HG02759 (cell line): ENCODE measurements around the gene RACGAP1.

Experiments
- ATAC-seq: cut with Tn5 transposase; IDR thresholded peaks from one replicate; pipeline ENCODE4 v1.9.1; 2021; ENCODE audit warnings: mild to moderate bottlenecking, moderate library complexity; ENCODE audit not compliant: unreplicated experiment

Gene RACGAP1, protein sequence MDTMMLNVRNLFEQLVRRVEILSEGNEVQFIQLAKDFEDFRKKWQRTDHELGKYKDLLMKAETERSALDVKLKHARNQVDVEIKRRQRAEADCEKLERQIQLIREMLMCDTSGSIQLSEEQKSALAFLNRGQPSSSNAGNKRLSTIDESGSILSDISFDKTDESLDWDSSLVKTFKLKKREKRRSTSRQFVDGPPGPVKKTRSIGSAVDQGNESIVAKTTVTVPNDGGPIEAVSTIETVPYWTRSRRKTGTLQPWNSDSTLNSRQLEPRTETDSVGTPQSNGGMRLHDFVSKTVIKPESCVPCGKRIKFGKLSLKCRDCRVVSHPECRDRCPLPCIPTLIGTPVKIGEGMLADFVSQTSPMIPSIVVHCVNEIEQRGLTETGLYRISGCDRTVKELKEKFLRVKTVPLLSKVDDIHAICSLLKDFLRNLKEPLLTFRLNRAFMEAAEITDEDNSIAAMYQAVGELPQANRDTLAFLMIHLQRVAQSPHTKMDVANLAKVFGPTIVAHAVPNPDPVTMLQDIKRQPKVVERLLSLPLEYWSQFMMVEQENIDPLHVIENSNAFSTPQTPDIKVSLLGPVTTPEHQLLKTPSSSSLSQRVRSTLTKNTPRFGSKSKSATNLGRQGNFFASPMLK

DNA sequence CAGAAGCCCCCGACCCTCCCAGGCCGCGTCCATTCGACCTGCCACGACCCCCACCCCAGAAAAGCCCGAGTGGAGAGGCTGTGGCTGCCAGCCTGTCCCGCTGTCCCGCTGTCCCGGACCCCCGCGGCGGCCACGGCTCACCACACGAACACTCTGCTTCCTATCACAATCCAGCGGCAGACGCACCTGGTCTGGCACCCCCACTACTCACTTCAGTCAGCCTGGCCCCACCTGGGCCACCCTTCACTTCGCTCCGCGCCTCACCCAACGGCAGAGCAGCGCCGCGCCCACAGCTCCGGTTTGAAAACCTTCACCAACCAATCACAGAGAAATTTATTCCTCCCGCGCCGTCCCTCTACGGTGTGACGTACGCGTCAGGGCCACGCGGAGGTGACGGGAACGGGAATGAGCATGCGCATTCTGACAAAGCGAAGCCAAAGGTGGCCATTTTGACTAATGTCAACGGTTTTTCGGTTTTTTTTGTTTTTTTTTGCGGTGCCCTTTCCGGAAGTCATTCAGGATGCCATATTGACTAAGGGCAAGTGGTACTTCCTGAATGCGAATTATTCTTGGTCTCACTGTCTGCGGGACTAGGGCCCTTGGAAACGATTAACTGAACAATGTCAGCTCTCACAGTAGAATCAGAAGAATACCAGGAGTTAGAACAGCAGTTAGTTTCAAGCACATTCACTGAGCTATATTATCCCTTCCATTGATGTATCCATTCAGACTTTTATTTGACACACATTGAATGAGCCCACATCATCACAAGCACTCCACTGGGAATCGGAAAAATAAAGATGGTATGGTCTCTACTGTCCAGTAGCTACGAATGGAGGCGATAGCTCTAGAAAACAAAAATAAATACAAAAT is at the start of gene RACGAP1:
TSS of gene RACGAP1 (minus strand) at position 308 of the 873 bp plus-strand sequence. CDS start 8,779 bp downstream, outside the sequence.
- ATAC-seq = peak; percentile 98

DNA sequence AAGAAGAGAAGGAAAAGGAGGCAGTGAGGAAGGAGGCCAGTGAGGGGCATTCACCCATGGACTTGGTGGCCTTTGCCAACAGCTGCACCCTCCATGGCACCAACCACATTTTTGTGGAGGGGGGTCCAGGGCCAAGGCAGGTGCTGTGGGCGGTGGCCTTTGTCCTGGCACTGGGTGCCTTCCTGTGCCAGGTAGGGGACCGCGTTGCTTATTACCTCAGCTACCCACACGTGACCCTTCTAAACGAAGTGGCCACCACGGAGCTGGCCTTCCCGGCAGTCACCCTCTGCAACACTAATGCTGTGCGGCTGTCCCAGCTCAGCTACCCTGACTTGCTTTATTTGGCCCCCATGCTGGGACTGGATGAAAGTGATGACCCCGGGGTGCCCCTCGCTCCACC is 48.4 kb upstream of the RACGAP1 start:
- ATAC-seq = no peak

DNA sequence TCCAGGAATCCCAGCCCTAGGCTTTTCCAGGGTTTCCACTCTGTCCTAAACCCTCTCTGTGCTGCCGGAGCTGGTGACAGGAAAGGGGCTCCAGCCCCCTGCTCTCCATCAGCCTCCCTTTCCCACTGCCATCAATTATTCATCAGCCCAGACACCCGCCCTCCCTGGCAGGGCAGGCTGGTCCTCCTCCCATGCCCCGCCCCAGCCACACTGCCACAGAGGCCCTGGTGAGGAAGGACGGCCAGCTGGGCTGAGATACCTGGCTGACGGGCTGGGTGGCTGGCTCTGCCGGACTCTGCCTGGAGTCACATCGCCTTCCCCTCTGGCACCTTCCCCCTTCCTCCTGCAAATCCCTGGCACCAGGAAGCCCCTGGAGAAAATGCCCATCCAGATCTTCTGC is 47.9 kb upstream of the RACGAP1 start:
- no peak for ATAC-seq

DNA sequence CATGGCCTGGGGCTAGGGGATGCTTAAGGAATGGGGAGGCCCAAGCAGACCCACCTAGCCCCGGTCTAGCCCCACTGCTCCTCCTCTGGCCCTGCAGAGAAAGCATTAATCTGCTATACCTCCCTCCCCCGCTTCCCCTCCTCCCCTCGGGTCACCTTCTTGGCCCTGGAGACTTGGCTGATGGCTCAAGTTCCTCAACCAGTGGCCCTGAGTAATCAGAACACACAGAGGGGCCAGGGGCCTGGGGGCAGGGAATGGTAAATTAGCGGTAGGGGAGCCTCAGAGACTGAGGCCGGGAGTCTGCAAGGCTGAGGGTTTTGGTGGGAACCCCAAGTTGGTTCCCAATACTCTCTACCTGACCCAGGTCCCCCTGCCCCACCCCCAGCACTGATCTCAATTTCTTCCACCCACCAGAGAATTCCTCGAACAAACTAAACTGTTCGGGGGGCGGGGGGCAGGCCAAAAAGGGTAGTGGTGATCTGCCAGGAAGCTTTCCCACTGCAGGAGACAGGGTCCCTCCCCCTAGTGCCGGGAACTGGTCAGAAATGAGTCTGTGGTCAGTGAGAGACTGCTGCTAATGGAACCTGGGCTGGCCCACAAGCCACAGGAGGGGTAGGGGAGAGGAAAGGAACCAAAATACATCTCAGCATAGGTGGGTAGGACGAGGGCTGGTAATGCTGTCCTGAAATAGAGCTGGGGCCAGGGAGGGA is 47.1 kb upstream of the RACGAP1 start:
- ATAC-seq = no peak

DNA sequence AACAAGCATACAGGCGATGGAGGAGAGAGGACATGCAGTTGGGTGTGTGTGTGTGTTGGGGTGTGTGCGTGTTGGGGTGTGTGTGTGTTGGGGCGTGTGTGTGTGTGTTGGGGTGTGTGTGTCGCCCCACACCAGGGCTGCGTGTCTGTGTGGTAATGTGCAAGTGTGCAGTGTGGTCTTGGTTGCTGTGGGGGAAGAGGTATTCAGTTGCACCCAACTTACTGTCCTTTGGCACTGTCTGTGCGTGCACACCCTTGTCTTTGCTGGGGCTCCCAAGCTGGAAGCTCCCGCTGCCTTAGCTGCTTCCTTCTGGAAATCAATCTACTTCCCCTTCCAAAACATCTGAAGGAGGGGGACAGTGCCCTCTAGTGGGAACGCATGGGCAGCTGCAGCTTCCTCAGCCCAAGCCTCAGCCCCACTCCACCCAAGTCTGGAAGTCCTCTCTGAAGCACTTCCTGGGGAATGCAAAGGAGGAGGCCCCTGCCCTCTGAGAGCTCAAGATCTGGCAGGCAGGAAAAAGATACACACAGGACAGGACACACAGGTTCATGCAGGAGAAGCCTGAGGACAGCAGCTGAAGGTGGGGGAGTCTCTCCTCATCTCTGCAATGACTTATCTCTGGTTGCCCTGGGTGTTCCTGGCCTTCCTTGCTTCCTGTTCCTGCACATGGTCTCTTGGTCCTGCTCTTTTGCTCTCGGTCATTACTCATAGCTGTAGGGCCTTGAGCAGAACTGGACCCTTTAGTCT is 45.2 kb upstream of the RACGAP1 start:
- no peak for ATAC-seq

DNA sequence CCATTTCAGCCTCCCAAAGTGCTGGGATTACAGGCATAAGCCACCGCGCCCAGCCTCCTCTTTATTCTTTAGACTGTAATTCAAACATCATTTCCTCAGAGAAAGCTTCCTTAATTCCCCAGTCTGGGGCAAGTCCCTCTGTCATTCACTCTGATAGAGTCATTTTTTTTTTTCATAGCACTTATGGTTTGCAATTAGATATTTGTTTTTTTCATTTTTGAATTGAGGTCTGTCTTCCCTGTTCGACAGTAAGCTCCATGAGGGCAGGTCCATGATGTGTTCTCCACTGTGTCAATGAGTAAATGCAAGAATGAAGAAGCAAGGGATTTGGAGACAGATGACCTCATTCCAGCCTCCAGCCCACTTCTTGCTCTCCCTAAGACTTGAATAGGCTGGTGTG is 44.2 kb upstream of the RACGAP1 start:
- ATAC-seq = no peak

DNA sequence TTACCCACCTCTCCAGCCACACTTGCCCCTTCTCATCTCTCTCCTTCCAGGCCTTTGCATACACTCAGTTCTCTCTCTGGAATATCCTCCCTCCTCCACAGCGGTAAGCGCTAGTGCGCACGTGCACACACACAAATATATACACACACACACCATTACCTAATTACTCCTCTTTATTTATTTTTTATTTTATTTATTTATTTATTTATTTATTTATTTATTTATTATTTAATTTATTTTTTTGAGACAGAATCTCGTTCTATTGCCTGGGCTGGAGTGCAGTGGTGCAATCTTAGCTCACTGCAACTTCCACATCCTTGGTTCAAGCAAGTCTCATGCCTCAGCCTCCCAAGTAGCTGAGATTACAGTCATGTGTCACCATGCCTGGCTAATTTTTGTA is 43.8 kb upstream of the RACGAP1 start:
- ATAC-seq = no peak

DNA sequence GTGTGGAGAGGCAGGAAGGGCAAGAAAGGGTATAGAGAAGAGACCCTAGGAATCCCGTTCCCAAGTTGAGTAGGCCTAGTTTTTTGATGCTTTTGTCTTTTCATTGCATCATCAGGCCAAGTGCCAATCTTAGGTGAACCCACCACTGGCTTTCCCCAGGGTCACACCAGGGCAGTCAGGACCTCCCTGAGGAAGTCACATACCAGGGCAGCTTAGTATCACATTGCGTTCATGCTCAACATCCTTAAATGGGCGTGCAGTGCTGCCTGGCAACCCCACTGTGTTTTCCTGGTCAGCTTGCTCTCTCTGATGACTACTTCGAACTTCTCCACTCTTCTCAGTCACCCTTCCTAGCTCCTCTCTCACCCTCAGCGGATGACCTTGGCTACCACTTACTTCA is 41.1 kb upstream of the RACGAP1 start:
- no peak for ATAC-seq

DNA sequence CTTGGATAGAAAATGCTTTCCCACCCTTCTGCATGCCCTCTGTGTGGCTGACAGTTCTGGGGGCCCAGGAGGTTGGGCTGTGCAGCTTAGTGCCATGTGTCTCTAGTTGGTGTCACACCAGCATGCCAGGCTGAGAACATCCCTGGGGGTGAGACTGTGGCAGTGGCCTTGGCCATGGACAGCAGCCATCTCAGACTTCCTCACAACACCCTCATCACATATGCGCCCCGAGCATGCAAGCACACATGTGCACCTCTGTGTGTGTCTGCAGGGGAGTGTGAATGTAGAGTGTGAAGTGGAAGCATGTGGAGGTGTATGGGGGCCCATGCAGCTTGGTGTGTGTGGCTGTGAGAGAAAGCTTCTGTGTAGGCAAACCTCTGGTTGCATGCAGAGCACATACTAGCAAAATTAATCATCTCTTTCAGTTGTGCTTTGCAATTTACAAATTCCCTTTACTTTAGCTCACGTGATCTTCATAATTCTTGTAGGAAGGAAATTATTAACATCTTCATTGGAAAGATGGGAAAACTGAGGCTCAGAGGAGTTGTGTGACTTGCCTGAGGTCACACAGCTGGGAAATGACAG is 40.5 kb upstream of the RACGAP1 start:
- no peak for ATAC-seq

DNA sequence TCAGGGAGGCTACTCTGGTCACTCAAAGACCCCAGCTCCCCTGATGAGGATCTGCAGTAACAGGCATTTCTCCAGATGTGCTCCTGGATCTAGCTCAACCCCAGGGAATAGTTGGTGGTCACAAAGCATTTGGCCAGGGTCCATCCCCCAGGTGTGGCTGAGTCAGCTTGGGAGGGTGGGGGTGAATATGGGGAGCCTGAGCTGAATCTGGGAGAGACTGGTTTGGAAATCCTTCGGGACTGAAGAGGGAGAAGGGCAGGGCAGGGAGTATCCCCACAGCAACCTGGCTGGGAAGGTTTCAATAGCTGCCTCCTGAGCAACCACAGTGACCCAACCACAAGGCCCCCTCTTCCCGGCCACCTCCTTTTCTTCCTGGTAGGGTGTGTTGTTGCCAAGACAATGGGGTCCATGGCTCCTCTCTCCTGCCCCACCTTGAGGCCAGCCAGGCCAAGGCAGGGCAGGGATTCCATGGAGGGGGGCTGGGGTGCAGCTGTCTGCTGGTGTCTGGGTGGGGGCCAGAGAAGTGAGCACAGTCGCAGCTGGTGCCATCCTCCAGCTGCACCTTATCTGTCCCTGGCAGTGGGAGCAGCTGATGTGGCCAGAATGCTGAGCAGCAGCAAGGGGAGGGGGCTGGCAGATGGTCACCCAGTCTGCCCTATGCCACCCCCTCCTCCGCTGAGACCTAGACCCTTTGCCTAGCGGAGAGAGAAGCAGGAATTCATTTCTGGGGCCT is 37.6 kb upstream of the RACGAP1 start:
- no peak for ATAC-seq

DNA sequence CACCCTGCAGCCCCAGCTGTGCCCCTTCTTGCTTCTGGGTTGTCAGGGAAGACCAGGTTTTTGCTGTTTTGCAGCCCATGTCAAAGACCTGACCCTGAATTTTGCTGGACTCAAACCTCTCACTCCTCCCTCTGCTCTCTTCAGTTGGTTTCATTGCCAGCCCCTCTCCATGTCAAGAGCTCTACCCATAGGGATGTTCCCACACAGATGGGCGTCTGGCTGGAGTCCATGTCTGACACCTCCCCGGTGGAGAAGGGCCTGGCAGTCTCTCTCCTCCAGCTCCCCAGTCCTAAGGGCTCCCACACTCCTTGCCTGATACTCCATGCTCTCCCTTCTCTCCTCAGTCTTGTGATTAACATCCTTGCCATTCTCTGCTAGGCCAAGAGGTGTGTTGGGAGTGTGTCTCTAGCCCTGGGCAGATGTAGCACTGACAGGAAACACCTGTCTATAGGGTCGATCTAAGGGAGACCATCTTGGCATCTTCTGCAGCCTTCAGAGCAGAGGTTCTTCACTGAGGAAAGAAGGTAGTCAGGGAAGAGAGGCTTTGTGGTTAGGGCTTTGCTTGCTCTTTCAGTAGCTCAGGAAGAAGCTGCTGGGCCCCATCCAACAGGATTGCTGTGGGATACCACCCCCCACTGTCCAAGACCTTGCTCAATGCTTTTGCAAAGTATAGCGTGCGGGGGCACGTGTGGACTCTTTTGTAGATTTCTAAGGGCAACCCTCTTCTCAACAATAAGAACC is 36.8 kb upstream of the RACGAP1 start:
- no peak for ATAC-seq

DNA sequence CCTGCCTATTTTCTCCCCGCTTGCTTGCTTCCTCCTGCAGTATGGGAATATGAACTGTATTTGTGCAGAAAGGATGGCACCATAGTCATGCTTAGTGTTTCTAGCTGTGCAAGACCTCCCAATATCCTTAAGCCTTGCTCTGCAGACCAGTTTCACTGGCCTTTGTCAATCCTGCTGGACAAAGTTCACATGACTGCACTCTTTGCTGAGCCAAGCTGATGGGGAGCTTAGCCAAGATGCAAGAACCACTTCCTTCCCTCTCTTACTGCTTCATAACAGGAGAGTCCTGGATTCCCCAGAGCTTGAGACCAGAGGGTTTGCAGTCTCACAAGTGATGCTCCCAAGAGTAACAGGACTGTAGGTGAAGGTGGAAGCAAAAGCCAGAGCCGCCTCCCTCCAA is 35.9 kb upstream of the RACGAP1 start:
- ATAC-seq = no peak

DNA sequence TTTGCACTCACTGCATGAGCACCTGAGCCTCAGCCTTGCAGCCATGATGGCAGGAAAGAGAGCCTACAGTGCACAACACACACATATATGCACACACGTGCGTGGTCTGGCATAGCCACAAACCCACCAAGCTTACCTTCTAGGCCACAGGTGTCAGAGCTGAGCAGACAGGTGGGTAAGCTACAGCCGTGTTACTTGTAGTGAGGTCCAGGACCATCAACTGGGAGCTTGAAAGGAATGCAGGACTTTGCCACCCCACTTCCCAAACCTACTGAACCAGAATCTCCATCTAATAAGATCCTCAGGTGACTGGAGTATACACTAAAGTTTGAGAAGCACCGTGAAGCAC is 34.8 kb upstream of the RACGAP1 start:
- ATAC-seq = no peak

DNA sequence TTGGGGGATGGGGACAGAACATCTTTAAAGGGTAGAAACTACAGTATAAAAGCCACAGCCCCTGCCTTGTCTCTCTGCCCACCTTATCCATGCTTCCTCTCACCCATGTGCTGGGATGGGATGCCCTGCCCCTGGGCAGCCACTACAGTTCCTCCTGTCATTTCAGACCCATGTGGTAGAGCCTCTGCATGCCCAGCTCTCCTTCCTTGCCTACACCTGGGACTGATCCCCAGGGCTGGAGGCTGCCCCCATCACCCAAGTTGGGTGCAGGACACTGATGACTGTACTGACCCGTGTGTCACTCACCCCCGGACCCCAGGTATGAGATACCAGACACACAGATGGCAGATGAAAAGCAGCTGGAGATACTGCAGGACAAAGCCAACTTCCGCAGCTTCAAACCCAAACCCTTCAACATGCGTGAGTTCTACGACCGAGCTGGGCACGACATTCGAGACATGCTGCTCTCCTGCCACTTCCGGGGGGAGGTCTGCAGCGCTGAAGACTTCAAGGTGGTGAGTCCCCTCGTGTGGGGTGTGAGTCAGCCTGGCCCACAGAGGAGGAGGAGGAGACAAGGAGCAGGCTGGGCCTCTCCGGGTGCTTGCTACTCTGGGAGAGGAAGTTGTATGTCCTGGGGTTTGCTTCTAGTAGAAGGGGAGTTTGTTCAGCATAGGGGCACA is 34.3 kb upstream of the RACGAP1 start:
- no peak for ATAC-seq

DNA sequence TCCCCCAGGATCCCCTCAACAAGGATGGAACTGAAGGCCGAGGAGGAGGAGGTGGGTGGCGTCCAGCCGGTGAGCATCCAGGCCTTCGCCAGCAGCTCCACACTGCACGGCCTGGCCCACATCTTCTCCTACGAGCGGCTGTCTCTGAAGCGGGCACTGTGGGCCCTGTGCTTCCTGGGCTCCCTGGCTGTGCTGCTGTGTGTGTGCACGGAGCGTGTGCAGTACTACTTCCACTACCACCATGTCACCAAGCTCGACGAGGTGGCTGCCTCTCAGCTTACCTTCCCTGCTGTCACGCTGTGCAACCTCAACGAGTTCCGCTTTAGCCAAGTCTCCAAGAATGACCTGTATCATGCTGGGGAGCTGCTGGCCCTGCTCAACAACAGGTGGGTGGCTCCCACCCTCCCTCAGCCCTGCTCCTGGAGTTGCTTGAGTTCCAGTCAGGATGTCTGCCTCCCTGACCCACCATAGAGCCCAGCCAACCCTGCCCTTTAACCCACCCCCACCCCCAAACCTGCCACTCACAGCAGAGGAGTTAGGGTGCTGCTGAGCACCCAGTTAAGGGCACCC is 33.5 kb upstream of the RACGAP1 start:
- no peak for ATAC-seq

DNA sequence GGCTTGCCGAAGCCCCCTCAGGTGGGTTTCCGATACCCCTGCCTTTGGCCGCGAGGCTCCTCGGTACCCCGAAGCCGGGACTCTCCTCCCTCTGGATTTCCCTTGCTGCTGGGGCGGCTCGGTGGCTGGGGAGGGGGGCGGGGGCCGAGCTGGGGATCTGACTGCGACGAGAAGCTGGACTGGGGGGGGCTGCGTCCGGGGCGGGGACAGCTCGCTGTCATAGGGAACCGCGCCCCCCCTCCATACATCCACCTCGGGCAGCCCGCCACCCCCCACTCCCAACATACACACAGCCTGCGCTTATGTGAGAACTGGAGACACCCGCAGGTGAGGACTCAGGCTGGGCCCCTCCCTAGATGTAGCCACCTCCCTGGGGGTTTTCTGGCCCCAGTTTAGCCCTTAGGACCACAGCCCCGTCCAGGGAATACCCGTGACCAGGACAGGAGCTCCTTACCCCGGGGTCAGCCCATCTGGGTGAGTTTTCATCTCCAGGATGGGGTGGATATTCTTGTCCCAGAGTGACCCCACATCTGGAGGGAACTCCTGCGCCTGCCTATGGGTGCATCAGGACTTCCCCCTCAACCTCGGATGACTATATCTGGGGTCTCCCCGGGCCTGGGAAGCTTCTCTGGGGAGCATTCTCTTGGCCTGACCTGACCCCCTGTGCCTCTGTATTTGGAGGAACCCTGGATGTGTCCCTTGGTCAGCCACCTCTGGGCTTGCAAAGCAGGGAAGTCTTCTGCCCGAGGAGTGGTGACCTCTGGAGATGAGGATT is 32.8 kb upstream of the RACGAP1 start:
- no peak for ATAC-seq
